GM12878 (cell line): ENCODE measurements around the gene RASAL2. TPM values are rescaled to one million over a fixed set of nuclear protein-coding genes. Genes with fewer than 3 reads are reported as not detected.

Source experiments
- ATAC-seq: fragments of 200-7000 bp; cut with Tn5 transposase; 3 replicates; pipeline ENCODE4 v1.9.1; 2020; ENCODE audit warnings: mild to moderate bottlenecking, moderate library complexity
- BruUV-seq: library from RNA; stranded (reverse); fragments of 400-500 nt; replicated peaks from 2 replicates; lab custom pipeline; 2021; lab: Mats Ljungman, UMichigan
- CTCF ChIA-PET: fragments of 300-600 bp; sonication (Branson Sonifier 250); formaldehyde crosslinking; extraction: SDS; loops from one replicate; lab custom pipeline; 2021; ENCODE audit warnings: inconsistent platforms; lab: Yijun Ruan, JAX
- POLR2A ChIA-PET: fragments of 350-600 bp; formaldehyde crosslinking; extraction: SDS; loops from one replicate; lab custom pipeline; 2021; ENCODE audit warnings: inconsistent platforms; lab: Charles Lee
- RAD21 ChIA-PET: fragments of 300-600 bp; sonication (Branson Sonifier 250); formaldehyde crosslinking; loops from one replicate; lab custom pipeline; 2023; ENCODE audit warnings: antibody characterized with exemption; ENCODE audit not compliant: unreplicated experiment; lab: Charles Lee
- SMC1A ChIA-PET: fragments of 300-600 bp; sonication (Branson Sonifier 250); formaldehyde crosslinking; loops from one replicate; lab custom pipeline; 2023; ENCODE audit not compliant: unreplicated experiment, uncharacterized antibody; lab: Charles Lee
- DNase-seq: peaks from one replicate; pipeline ENCODE4 v3.0.0-alpha.2; 2011; ENCODE audit warnings: low read depth, low spot score
- FAIRE-seq: peaks from 3 replicates; lab custom pipeline; 2011; peaks lifted over from hg19 to GRCh38; lab: Jason Lieb, UNC
- H2AFZ ChIP-seq: 2 replicates; pipeline ENCODE4 v1.6.0; 2011; ENCODE audit warnings: low read depth, low read length, control low read depth; ENCODE audit not compliant: control insufficient read depth
- H3K27ac ChIP-seq: 2 replicates; pipeline ENCODE4 v1.5.1; 2011; ENCODE audit warnings: control low read depth; ENCODE audit not compliant: control insufficient read depth, insufficient read depth
- H3K27me3 ChIP-seq, 2 experiments: replicated peaks in 1 of 2; 2 replicates each; pipeline versions ENCODE4 v1.6.0 to v1.6.1; 2011; ENCODE audit warnings: low read length in 1 of 2; ENCODE audit not compliant: control insufficient read depth in 2 of 2, insufficient read depth in 2 of 2
- H3K36me3 ChIP-seq, 2 experiments: 2 replicates each; pipeline ENCODE4 v1.5.1; 2011; ENCODE audit warnings: low read length in 1 of 2; ENCODE audit not compliant: control insufficient read depth in 2 of 2, insufficient read depth in 2 of 2
- H3K4me1 ChIP-seq: 2 replicates; pipeline ENCODE4 v1.6.1; 2011; ENCODE audit warnings: mild to moderate bottlenecking, low read length, moderate library complexity, mixed read lengths; ENCODE audit not compliant: control insufficient read depth, insufficient read depth
- H3K4me2 ChIP-seq: 2 replicates; pipeline ENCODE4 v1.6.0; 2011; ENCODE audit warnings: control low read depth; ENCODE audit not compliant: control insufficient read depth, insufficient read depth
- H3K4me3 ChIP-seq: fragments of 200-600 bp; sonication (generic); 2 replicates; pipeline ENCODE4 v1.5.1; 2016
- H3K79me2 ChIP-seq: 2 replicates; pipeline ENCODE4 v1.6.0; 2011; ENCODE audit warnings: low read length; ENCODE audit not compliant: control insufficient read depth, insufficient read depth
- H3K9ac ChIP-seq: 2 replicates; pipeline ENCODE4 v1.8.0; 2011; ENCODE audit warnings: low read length, control low read depth, mixed read lengths; ENCODE audit not compliant: control insufficient read depth, insufficient read depth
- H3K9me3 ChIP-seq: replicated peaks from 3 replicates; pipeline ENCODE4 v1.5.1; 2011; ENCODE audit warnings: mild to moderate bottlenecking, low read length; ENCODE audit not compliant: control insufficient read depth, insufficient read depth
- H4K20me1 ChIP-seq: 2 replicates; pipeline ENCODE4 v1.6.0; 2011; ENCODE audit not compliant: control insufficient read depth, insufficient read depth
- CHD4 ChIP-seq: fragments of 200-600 bp; sonication (generic); IDR thresholded peaks from 2 replicates; pipeline ENCODE4 v1.6.1; 2016; ENCODE audit warnings: mild to moderate bottlenecking
- EED ChIP-seq: sonication (generic); IDR thresholded peaks from 2 replicates; pipeline ENCODE4 v1.6.1; 2016; ENCODE audit warnings: antibody characterized with exemption, low read depth
- ESRRA ChIP-seq: IDR thresholded peaks from 2 replicates; pipeline ENCODE4 v1.6.1; 2012; ENCODE audit warnings: mild to moderate bottlenecking, low read length, improper control_type of control experiment
- ETV6 ChIP-seq, 2 experiments: fragments of 450-650 bp in 1 of 2; IDR thresholded peaks in 1 of 2; conservative IDR thresholded peaks in 1 of 2; 2 replicates each; pipeline ENCODE4 v1.6.1; 2014; ENCODE audit warnings: antibody characterized with exemption in 1 of 2, borderline replicate concordance in 1 of 2, low read depth in 1 of 2, mild to moderate bottlenecking in 1 of 2, moderate library complexity in 1 of 2
- FOS ChIP-seq: IDR thresholded peaks from 3 replicates; pipeline ENCODE4 v1.6.1; 2011; ENCODE audit warnings: borderline replicate concordance; ENCODE audit not compliant: insufficient read length; ENCODE audit errors: extremely low read depth
- KAT2A ChIP-seq: conservative IDR thresholded peaks from 2 replicates; pipeline ENCODE4 v1.6.1; 2011; ENCODE audit warnings: low read depth, low read length; ENCODE audit not compliant: control insufficient read depth
- NFYB ChIP-seq: IDR thresholded peaks from 2 replicates; pipeline ENCODE4 v1.6.1; 2011; ENCODE audit warnings: low read depth, mild to moderate bottlenecking, low read length, improper control_type of control experiment, moderate library complexity; ENCODE audit not compliant: insufficient read depth
- PBX3 ChIP-seq: IDR thresholded peaks from 2 replicates; pipeline ENCODE4 v1.6.1; 2011; ENCODE audit warnings: mild to moderate bottlenecking, low read depth, low read length, moderate library complexity; ENCODE audit not compliant: insufficient replicate concordance
- POLR2AphosphoS2 ChIP-seq: IDR thresholded peaks from 2 replicates; pipeline ENCODE4 v1.6.1; 2011; ENCODE audit warnings: low read depth, mild to moderate bottlenecking, low read length, improper control_type of control experiment, moderate library complexity
- ZNF217 ChIP-seq: fragments of 450-650 bp; IDR thresholded peaks from 2 replicates; pipeline ENCODE4 v1.6.1; 2017; ENCODE audit warnings: antibody characterized with exemption, mild to moderate bottlenecking
- ZZZ3 ChIP-seq: IDR thresholded peaks from 2 replicates; pipeline ENCODE4 v1.6.1; 2011; ENCODE audit warnings: low read depth; ENCODE audit not compliant: control insufficient read depth, insufficient read length
- WGBS: methylation state at CpG from one replicate; pipeline ENCODE4 v1.1.6; 2016; ENCODE audit warnings: low lambda C conversion rate; ENCODE audit not compliant: insufficient replicate concordance, insufficient coverage; ENCODE audit errors: missing lambda C conversion rate; 5-methylcytosine and 5-hydroxymethylcytosine counted together
- in situ Hi-C: fragments of 300-500 bp; cut with MboI; formaldehyde crosslinking; loops from 9 replicates; pipeline ENCODE4 v1.14.3; 2018; ENCODE audit warnings: mixed read lengths
- intact Hi-C: fragments of 100-400 bp; cut with micrococcal nuclease; formaldehyde crosslinking; loops from one replicate; pipeline ENCODE4 v1.14.2; 2022; ENCODE audit not compliant: unreplicated experiment
- polyA plus RNA-seq, 11 experiments: library from polyadenylated mRNA; depleted of rRNA in 4 of 11; unstranded in 6 of 11; stranded (reverse) in 5 of 11; fragments of >200 nt; fragmentation: Nextera tagmentation in 4 of 11; fragmentation: Illumina TruSeq in 1 of 11; extraction: Ambion mirVana in 4 of 11; extraction: Trizol in 1 of 11; gene quantifications; 1 replicate in 1 of 11; 2 replicates in 10 of 11; pipeline versions ENCODE4 v1.2.1 to v1.2.3, GENCODE V29; 2011 to 2016; ENCODE audit warnings: inconsistent platforms in 2 of 11, missing spikeins in 2 of 11, low read depth in 1 of 11
- total RNA-seq, 4 experiments: library from RNA; depleted of rRNA in 3 of 4; stranded (reverse); fragments of >200 nt in 3 of 4; fragmentation: Illumina TruSeq in 1 of 4; extraction: Trizol in 1 of 4; gene quantifications; 2 replicates each; pipeline versions ENCODE4 v1.2.1 to v1.2.3, GENCODE V29; 2013 to 2021
- TF ChIP-seq, protein P1 (sequence below): fragments of 450-650 bp; formaldehyde crosslinking; IDR thresholded peaks from 2 replicates; pipeline ENCODE4 v1.5.0; 2022; ENCODE audit warnings: mild to moderate bottlenecking, missing genetic modification characterization
- TF ChIP-seq, protein P2 (sequence below): fragments of 450-650 bp; IDR thresholded peaks from 2 replicates; pipeline ENCODE4 v1.6.1; 2017; ENCODE audit warnings: mild to moderate bottlenecking, moderate library complexity

The RASAL2 gene
- total and polyA plus RNA-seq, 10 of the 15 experiments (the other 5 are each of a cell fraction or from before 2014, with no cell fraction given) = 0.02 to 6.9 (median 0.17) TPM; not detected in 1

DNA sequence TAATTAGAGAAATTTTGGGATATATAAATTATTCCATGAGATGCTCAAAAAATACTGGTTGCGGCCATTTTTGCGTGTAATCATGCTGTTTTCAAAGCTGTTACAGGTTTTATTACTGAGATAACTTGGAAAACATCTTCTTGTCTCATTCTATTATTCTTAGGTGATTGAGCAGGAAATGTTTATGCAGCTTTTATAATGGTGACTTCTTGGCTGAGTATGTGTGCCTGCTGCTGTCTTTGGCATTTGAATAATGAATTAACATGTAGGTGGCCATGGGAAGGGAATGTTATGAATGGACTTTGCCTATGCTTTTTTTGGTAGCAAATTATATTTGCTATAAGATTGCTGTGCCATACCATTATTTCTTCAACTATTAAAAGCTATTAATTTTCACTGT, 52.5 kb downstream of the RASAL2 start (continued):
- TF ChIP-seq, protein P1, sequence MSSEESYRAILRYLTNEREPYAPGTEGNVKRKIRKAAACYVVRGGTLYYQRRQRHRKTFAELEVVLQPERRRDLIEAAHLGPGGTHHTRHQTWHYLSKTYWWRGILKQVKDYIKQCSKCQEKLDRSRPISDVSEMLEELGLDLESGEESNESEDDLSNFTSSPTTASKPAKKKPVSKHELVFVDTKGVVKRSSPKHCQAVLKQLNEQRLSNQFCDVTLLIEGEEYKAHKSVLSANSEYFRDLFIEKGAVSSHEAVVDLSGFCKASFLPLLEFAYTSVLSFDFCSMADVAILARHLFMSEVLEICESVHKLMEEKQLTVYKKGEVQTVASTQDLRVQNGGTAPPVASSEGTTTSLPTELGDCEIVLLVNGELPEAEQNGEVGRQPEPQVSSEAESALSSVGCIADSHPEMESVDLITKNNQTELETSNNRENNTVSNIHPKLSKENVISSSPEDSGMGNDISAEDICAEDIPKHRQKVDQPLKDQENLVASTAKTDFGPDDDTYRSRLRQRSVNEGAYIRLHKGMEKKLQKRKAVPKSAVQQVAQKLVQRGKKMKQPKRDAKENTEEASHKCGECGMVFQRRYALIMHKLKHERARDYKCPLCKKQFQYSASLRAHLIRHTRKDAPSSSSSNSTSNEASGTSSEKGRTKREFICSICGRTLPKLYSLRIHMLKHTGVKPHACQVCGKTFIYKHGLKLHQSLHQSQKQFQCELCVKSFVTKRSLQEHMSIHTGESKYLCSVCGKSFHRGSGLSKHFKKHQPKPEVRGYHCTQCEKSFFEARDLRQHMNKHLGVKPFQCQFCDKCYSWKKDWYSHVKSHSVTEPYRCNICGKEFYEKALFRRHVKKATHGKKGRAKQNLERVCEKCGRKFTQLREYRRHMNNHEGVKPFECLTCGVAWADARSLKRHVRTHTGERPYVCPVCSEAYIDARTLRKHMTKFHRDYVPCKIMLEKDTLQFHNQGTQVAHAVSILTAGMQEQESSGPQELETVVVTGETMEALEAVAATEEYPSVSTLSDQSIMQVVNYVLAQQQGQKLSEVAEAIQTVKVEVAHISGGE (CRISPR knock-in tag) = no peak
- no peak for TF ChIP-seq FOS
- no peak for TF ChIP-seq ESRRA
- no peak for TF ChIP-seq EED
- no peak for TF ChIP-seq CHD4

GRCh38 chr1:178150610-178151009, 56.7 kb downstream of the RASAL2 start:
- Histone ChIP-seq H2AFZ (no peak overlapping the region), H3K9ac (no peak overlapping the region), H3K9me3 (no peaks in the 10 kb centered on the region), H3K4me2 (no peak overlapping the region), H3K27ac (no peak overlapping the region), H3K79me2 (no peaks in the 10 kb centered on the region), H3K36me3 (no peaks in the 10 kb centered on the region), H3K4me3 (no peak overlapping the region), H3K27me3 (no peaks in the 10 kb centered on the region), H3K4me1 (no peaks in the 10 kb centered on the region), H4K20me1 (no peaks in the 10 kb centered on the region)
- POLR2A ChIA-PET = interaction anchor here (1.0 kb wide), 1 partner anchor 21 kb away, joined by 3 read pairs; no protein-coding TSS in a partner anchor
- 0% methylated on average over 1 of the region's 1 CpG for WGBS
- CTCF ChIA-PET = no interaction called here
- SMC1A ChIA-PET = no interaction called here
- DNase-seq = no peak
- FAIRE-seq = no peak
- RAD21 ChIA-PET = no interaction called here
- no peak for ATAC-seq
- BruUV-seq = no TSS peak
- in situ Hi-C loops = no loop called here
- intact Hi-C loops = no loop called here
- no peak for TF ChIP-seq ETV6 (conservative IDR thresholded peaks at IDR 0.05 in 1 of 2, IDR thresholded peaks at IDR 0.05 in 1 of 2; ENCODE audit: borderline replicate concordance in 1 of 2, low read depth in 1 of 2)
- no peak for TF ChIP-seq ZZZ3
- no peak for TF ChIP-seq KAT2A
- TF ChIP-seq POLR2AphosphoS2 = no peak
- no peak for TF ChIP-seq NFYB
- TF ChIP-seq, protein P2, sequence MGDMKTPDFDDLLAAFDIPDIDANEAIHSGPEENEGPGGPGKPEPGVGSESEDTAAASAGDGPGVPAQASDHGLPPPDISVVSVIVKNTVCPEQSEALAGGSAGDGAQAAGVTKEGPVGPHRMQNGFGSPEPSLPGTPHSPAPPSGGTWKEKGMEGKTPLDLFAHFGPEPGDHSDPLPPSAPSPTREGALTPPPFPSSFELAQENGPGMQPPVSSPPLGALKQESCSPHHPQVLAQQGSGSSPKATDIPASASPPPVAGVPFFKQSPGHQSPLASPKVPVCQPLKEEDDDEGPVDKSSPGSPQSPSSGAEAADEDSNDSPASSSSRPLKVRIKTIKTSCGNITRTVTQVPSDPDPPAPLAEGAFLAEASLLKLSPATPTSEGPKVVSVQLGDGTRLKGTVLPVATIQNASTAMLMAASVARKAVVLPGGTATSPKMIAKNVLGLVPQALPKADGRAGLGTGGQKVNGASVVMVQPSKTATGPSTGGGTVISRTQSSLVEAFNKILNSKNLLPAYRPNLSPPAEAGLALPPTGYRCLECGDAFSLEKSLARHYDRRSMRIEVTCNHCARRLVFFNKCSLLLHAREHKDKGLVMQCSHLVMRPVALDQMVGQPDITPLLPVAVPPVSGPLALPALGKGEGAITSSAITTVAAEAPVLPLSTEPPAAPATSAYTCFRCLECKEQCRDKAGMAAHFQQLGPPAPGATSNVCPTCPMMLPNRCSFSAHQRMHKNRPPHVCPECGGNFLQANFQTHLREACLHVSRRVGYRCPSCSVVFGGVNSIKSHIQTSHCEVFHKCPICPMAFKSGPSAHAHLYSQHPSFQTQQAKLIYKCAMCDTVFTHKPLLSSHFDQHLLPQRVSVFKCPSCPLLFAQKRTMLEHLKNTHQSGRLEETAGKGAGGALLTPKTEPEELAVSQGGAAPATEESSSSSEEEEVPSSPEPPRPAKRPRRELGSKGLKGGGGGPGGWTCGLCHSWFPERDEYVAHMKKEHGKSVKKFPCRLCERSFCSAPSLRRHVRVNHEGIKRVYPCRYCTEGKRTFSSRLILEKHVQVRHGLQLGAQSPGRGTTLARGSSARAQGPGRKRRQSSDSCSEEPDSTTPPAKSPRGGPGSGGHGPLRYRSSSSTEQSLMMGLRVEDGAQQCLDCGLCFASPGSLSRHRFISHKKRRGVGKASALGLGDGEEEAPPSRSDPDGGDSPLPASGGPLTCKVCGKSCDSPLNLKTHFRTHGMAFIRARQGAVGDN = no peak
- no peak for TF ChIP-seq ZNF217
- TF ChIP-seq PBX3 = no peak
